Psoas muscle (tissue), 8 donors: ENCODE data around the gene CTIF. TPM values are rescaled to one million over a fixed set of nuclear protein-coding genes. Genes with fewer than 3 reads are reported as not detected.

Experiments
- ATAC-seq, 4 donors: fragments of 200-7000 bp; cut with Tn5 transposase; one replicate each; pipeline ENCODE4 v1.9.1; 2020; ENCODE audit warnings: moderate library complexity in 3 of 4, mild to moderate bottlenecking in 2 of 4
- DNase-seq, 2 donors: peaks; one replicate each; pipeline ENCODE4 v3.0.0-alpha.2; 2020
- H3K27ac ChIP-seq: fragments of 200-600 bp; one replicate; pipeline ENCODE4 v1.8.0; 2022
- H3K27me3 ChIP-seq, 3 donors: fragments of 200-600 bp in 1 of 3; one replicate each; pipeline versions ENCODE4 v1.6.1 to v1.8.0; 2013 to 2022; ENCODE audit warnings: low read length in 2 of 3, mild to moderate bottlenecking in 2 of 3, moderate library complexity in 1 of 3; ENCODE audit not compliant: insufficient read depth in 3 of 3
- H3K36me3 ChIP-seq, 2 donors: fragments of 200-600 bp in 1 of 2; one replicate each; pipeline versions ENCODE4 v1.6.1 to v1.8.0; 2013 to 2022; ENCODE audit warnings: low read depth in 1 of 2, mild to moderate bottlenecking in 1 of 2, moderate library complexity in 1 of 2; ENCODE audit not compliant: insufficient read depth in 1 of 2
- H3K4me1 ChIP-seq: fragments of 200-600 bp; one replicate; pipeline ENCODE4 v1.8.0; 2022
- H3K4me3 ChIP-seq: fragments of 200-600 bp; one replicate; pipeline ENCODE4 v1.8.0; 2022; ENCODE audit warnings: mild to moderate bottlenecking
- H3K9me3 ChIP-seq: fragments of 200-600 bp; one replicate; pipeline ENCODE4 v1.8.0; 2022
- CTCF ChIP-seq: fragments of 200-600 bp; IDR thresholded peaks from one replicate; pipeline ENCODE4 v1.8.0; 2022; ENCODE audit warnings: antibody characterized with exemption
- WGBS, 3 donors: extraction: QIAGEN DNeasy Blood & Tissue Kit; methylation state at CpG; one replicate each; pipeline versions ENCODE4 v1.1.6 to v1.1.7; 2013; 5-methylcytosine and 5-hydroxymethylcytosine counted together
- intact Hi-C, 2 donors: fragments of 100-400 bp; cut with DNase I; formaldehyde crosslinking; loops; one replicate each; pipeline versions ENCODE4 v1.11.0 to v1.14.2; 2022
- polyA plus RNA-seq, 3 donors: library from polyadenylated mRNA; stranded (reverse); fragments of 200-250 nt; gene quantifications; one replicate each; pipeline ENCODE4 v1.2.3, GENCODE V29; 2013
- total RNA-seq, 4 donors: library from RNA; stranded (reverse); fragmentation: NEBNext Ultra II Directional in 2 of 4; extraction: Animal tissue kit (Norgen Biotek cat#: 25700) in 2 of 4; gene quantifications; one replicate each; pipeline versions ENCODE4 v1.2.1 to v1.2.4, GENCODE V29; 2021 to 2023
- donor health status: healthy with polysubstance abuse.
- donor health status: DM: no; HTN: no; CAD: no; lungs with moderate emphysema.
- donor health status: Bipolar disorder and iron deficiency.
- donor health status: healthy.
- donor health status: DM: yes; HTN: yes; CAD: no.
- donor health status: DM: no; HTN: no; CAD: no.
- donor health status: DM: no; HTN: no; CAD: no.
- donor health status: DM: yes; HTN: yes; CAD: no.

CTIF gene
- total and polyA plus RNA-seq, 7 donors: 11.3 to 40.5 (median 26.9) TPM

GRCh38 chr18:48826806-48827205, 288.0 kb downstream of the CTIF start:
- TF ChIP-seq CTCF: no peak
- DNase-seq (peak in 1 of 2 donors; percentile 13), ATAC-seq (no peak)
- H3K27me3 ChIP-seq: no peaks in the 10 kb centered on the region
- no peak overlapping the region for H3K27ac ChIP-seq
- no peaks in the 10 kb centered on the region for H3K36me3 ChIP-seq
- intact Hi-C loops: loop anchor here in 1 of 2 donors (5.0 kb wide), 1 partner anchor 105 kb away; no protein-coding TSS in a partner anchor
- no peak overlapping the region for H3K4me3 ChIP-seq
- 96 to 97% (median 97%) methylated on average over 8 of the region's 8 CpGs for WGBS, 3 donors
- peaks cover 7% of the 10 kb centered on the region for H3K9me3 ChIP-seq
- peaks cover 26% of the 10 kb centered on the region for H3K4me1 ChIP-seq

GRCh38 chr18:48827291-48828193, 288.7 kb downstream of the CTIF start:
- Histone ChIP-seq H3K4me3 (peak overlapping the region; percentile 16), H3K27me3 (no peaks in the 10 kb centered on the region), H3K27ac (peak overlapping the region; percentile 16), H3K9me3 (peaks cover 7% of the 10 kb centered on the region), H3K4me1 (peaks cover 29% of the 10 kb centered on the region), H3K36me3 (no peaks in the 10 kb centered on the region)
- TF ChIP-seq CTCF: no peak
- peak in 1 of 2 donors; percentile 39 for DNase-seq
- 16 to 30% (median 25%) methylated on average over 21 of the region's 21 CpGs for WGBS, 3 donors
- peak; percentile 32 to 78 (median 52) for ATAC-seq
- intact Hi-C loops: loop anchor here in 1 of 2 donors (5.0 kb wide), 1 partner anchor 105 kb away; no protein-coding TSS in a partner anchor

- H3K9me3 ChIP-seq: peaks cover 4% of the 10 kb centered on the region
- ATAC-seq: peak in 1 of 4 donors; percentile 24
- WGBS, 3 donors: 30 to 38% (median 33%) methylated on average over 3 of the region's 3 CpGs
- H3K4me1 ChIP-seq: peaks cover 35% of the 10 kb centered on the region
- no peaks in the 10 kb centered on the region for H3K27me3 ChIP-seq
- peak overlapping the region; percentile 16 for H3K27ac ChIP-seq
- H3K36me3 ChIP-seq: no peaks in the 10 kb centered on the region
- intact Hi-C loops: loop anchor here in 1 of 2 donors (5.0 kb wide), 1 partner anchor 104 kb away; no protein-coding TSS in a partner anchor
- peak overlapping the region; percentile 16 for H3K4me3 ChIP-seq
- TF ChIP-seq CTCF: no peak
- DNase-seq: no peak
These were observed 289.3 kb downstream of the CTIF start for GRCh38 chr18:48828194-48828545.

GRCh38 chr18:48828691-48829442, 290.0 kb downstream of the CTIF start:
- Histone ChIP-seq H3K9me3 (no peaks in the 10 kb centered on the region), H3K4me1 (peaks cover 35% of the 10 kb centered on the region), H3K27ac (no peak overlapping the region), H3K36me3 (no peaks in the 10 kb centered on the region), H3K27me3 (no peaks in the 10 kb centered on the region), H3K4me3 (no peak overlapping the region)
- WGBS, 3 donors: 67 to 76% (median 68%) methylated on average over 13 to 15 of the region's 15 CpGs
- TF ChIP-seq CTCF: no peak
- intact Hi-C loops: loop anchor here in 1 of 2 donors (5.0 kb wide), 1 partner anchor 103 kb away; no protein-coding TSS in a partner anchor
- peak in 1 of 2 donors; percentile 50 for DNase-seq
- ATAC-seq: peak in 2 of 4 donors; percentile 36 to 53
